MM.1S (cell line): ENCODE results near the gene RBBP5.

ENCODE experiments used
- CTCF ChIP-seq: fragments of 300-600 bp; sonication (generic); IDR thresholded peaks from 2 replicates; pipeline ENCODE4 v1.5.1; 2016; ENCODE audit warnings: antibody characterized with exemption, low read length, mixed read lengths
- EZH2 ChIP-seq: fragments of 300-600 bp; sonication (generic); optimal IDR thresholded peaks from 2 replicates; pipeline ENCODE3; 2017; ENCODE audit warnings: low read depth, mild to moderate bottlenecking, antibody characterized with exemption, low read length, mixed read lengths

GRCh38 chr1:205162301-205162700 is 40.5 kb upstream of the RBBP5 start:
- TF ChIP-seq CTCF, result no peak
- no peak for TF ChIP-seq EZH2
